Endothelial cell of umbilical vein (primary cell): ENCODE results near the gene EPX. TPM values are rescaled to one million over a fixed set of nuclear protein-coding genes. Genes with fewer than 3 reads are reported as not detected.

Experiments
- BruUV-seq: library from RNA; stranded (reverse); fragments of 400-500 nt; replicated peaks from 2 replicates; lab custom pipeline; 2021; lab: Mats Ljungman, UMichigan
- CTCF ChIA-PET: fragments of 300-600, 350-600 bp; sonication (Branson Sonifier 250); formaldehyde crosslinking; loops from one replicate; lab custom pipeline; 2021; ENCODE audit warnings: antibody characterized with exemption, inconsistent platforms; lab: Charles Lee
- POLR2A ChIA-PET: fragments of 300-600, 350-600 bp; sonication (Branson Sonifier 250); formaldehyde crosslinking; loops from one replicate; lab custom pipeline; 2021; ENCODE audit warnings: antibody characterized with exemption, inconsistent platforms; lab: Charles Lee
- DNase-seq: peaks from one replicate; pipeline ENCODE4 v3.0.0-alpha.2; 2011; ENCODE audit warnings: low read depth, low spot score
- FAIRE-seq: peaks from 2 replicates; lab custom pipeline; 2011; peaks lifted over from hg19 to GRCh38; lab: Jason Lieb, UNC
- H2AFZ ChIP-seq: 2 replicates; pipeline ENCODE4 v1.6.0; 2012; ENCODE audit warnings: low read depth, low read length, control low read depth, inconsistent platforms
- H3K27ac ChIP-seq: 2 replicates; pipeline ENCODE4 v1.5.1; 2011; ENCODE audit warnings: low read depth, mild to moderate bottlenecking, control low read depth, low read length, moderate library complexity; ENCODE audit not compliant: insufficient read depth
- H3K27me3 ChIP-seq, 2 experiments: 2 replicates each; pipeline versions ENCODE4 v1.6.0 to v1.6.1; 2011; ENCODE audit warnings: low read length in 2 of 2, mixed read lengths in 1 of 2; ENCODE audit not compliant: control insufficient read depth in 2 of 2, insufficient read depth in 2 of 2
- H3K36me3 ChIP-seq, 2 experiments: 2 replicates in 1 of 2; 3 replicates in 1 of 2; pipeline ENCODE4 v1.5.1; 2011; ENCODE audit warnings: low read length in 2 of 2, mild to moderate bottlenecking in 1 of 2, moderate library complexity in 1 of 2; ENCODE audit not compliant: control insufficient read depth in 2 of 2, insufficient read depth in 2 of 2; ENCODE audit errors: extremely low read depth in 1 of 2
- H3K4me1 ChIP-seq: 3 replicates; pipeline ENCODE4 v1.5.1; 2011; ENCODE audit warnings: mild to moderate bottlenecking, low read length; ENCODE audit not compliant: control insufficient read depth, insufficient read depth; ENCODE audit errors: extremely low read depth
- H3K4me2 ChIP-seq: 2 replicates; pipeline ENCODE4 v1.6.1; 2011; ENCODE audit warnings: low read length, control low read depth, mixed read lengths; ENCODE audit not compliant: insufficient read depth
- H3K4me3 ChIP-seq, 3 experiments: fragments of 200-600 bp in 1 of 3; sonication (generic), shearing (Covaris generic) in 1 of 3; replicated peaks in 1 of 3; 2 replicates each; pipeline ENCODE4 v1.5.1; 2011 to 2016; ENCODE audit warnings: control low read depth in 3 of 3, low read length in 3 of 3, mild to moderate bottlenecking in 2 of 3, inconsistent platforms in 1 of 3, low read depth in 1 of 3, moderate library complexity in 1 of 3; ENCODE audit not compliant: insufficient read depth in 1 of 3
- H3K79me2 ChIP-seq: 2 replicates; pipeline ENCODE4 v1.6.0; 2012; ENCODE audit warnings: low read length, inconsistent platforms; ENCODE audit not compliant: control insufficient read depth, insufficient read depth
- H3K9ac ChIP-seq: replicated peaks from 2 replicates; pipeline ENCODE3; 2011; ENCODE audit warnings: low read length, control low read depth; ENCODE audit not compliant: insufficient read depth; ENCODE audit errors: extremely low read depth
- H3K9me1 ChIP-seq: replicated peaks from 3 replicates; pipeline ENCODE4 v1.6.0; 2011; ENCODE audit warnings: mild to moderate bottlenecking, low read length; ENCODE audit not compliant: control insufficient read depth, insufficient read depth; ENCODE audit errors: extremely low read depth
- H3K9me3 ChIP-seq: replicated peaks from 2 replicates; pipeline ENCODE4 v1.5.1; 2012; ENCODE audit warnings: low read length, inconsistent platforms; ENCODE audit not compliant: control insufficient read depth, insufficient read depth
- H4K20me1 ChIP-seq: replicated peaks from 2 replicates; pipeline ENCODE3; 2011; ENCODE audit warnings: mild to moderate bottlenecking, low read length; ENCODE audit not compliant: control insufficient read depth, insufficient read depth; ENCODE audit errors: extremely low read depth
- CTCF ChIP-seq, 2 donors: IDR thresholded peaks; 1 replicate in 1 of 2; 2 replicates in 1 of 2; pipeline ENCODE4 v1.5.1; 2011; ENCODE audit warnings: low read length in 2 of 2, mild to moderate bottlenecking in 2 of 2, moderate library complexity in 2 of 2, control low read depth in 1 of 2, inconsistent platforms in 1 of 2, low read depth in 1 of 2; ENCODE audit not compliant: insufficient read depth in 1 of 2; ENCODE audit errors: extremely low read depth in 1 of 2
- EZH2 ChIP-seq: IDR thresholded peaks from 2 replicates; pipeline ENCODE4 v1.6.1; 2012; ENCODE audit warnings: borderline replicate concordance, low read depth, mild to moderate bottlenecking, moderate library complexity, low read length, inconsistent platforms; ENCODE audit not compliant: severe bottlenecking
- FOS ChIP-seq: IDR thresholded peaks from 2 replicates; pipeline ENCODE4 v1.6.1; 2011; ENCODE audit warnings: mild to moderate bottlenecking, low read length, moderate library complexity, borderline replicate concordance; ENCODE audit not compliant: insufficient read depth
- GATA2 ChIP-seq: IDR thresholded peaks from 2 replicates; pipeline ENCODE4 v1.7.0; 2011; ENCODE audit warnings: low read depth, mild to moderate bottlenecking, moderate library complexity, mixed read lengths, low read length; ENCODE audit not compliant: insufficient read length, insufficient read depth
- JUN ChIP-seq: IDR thresholded peaks from 2 replicates; pipeline ENCODE4 v1.6.1; 2011; ENCODE audit warnings: borderline replicate concordance, low read depth; ENCODE audit not compliant: insufficient read length, insufficient read depth
- MAX ChIP-seq: IDR thresholded peaks from 2 replicates; pipeline ENCODE4 v1.6.1; 2011; ENCODE audit not compliant: insufficient read depth, insufficient read length
- MYC ChIP-seq: IDR thresholded peaks from one replicate; pipeline ENCODE4 v1.6.1; 2011; ENCODE audit warnings: mild to moderate bottlenecking, low read depth, low read length
- POLR2A ChIP-seq: IDR thresholded peaks from 2 replicates; pipeline ENCODE4 v1.6.1; 2012; ENCODE audit warnings: low read depth, mild to moderate bottlenecking, control low read depth, low read length
- POLR2AphosphoS5 ChIP-seq: IDR thresholded peaks from 2 replicates; pipeline ENCODE4 v1.6.1; 2012; ENCODE audit warnings: low read depth, mild to moderate bottlenecking, control low read depth, low read length, moderate library complexity; ENCODE audit not compliant: insufficient read depth
- dilution Hi-C: fragments of 300-500 bp; cut with MboI; formaldehyde crosslinking; loops from one replicate; pipeline ENCODE4 v1.15.0; 2019; ENCODE audit warnings: low sequenced_read_pairs; ENCODE audit not compliant: extremely low pct_ligation_motif_present
- intact Hi-C: fragments of 100-400 bp; cut with micrococcal nuclease; formaldehyde crosslinking; loops from one replicate; pipeline ENCODE4 v1.10.0; 2022
- polyA plus RNA-seq, 4 experiments: library from polyadenylated mRNA; depleted of rRNA in 3 of 4; stranded (reverse) in 3 of 4; unstranded in 1 of 4; fragments of >200 nt; gene quantifications; 2 replicates each; pipeline versions ENCODE4 v1.2.1 to v1.2.3, GENCODE V29; 2011 to 2012; ENCODE audit warnings: missing spikeins in 1 of 4
- total RNA-seq: library from RNA; stranded (reverse); gene quantifications from 2 replicates; pipeline ENCODE4 v1.2.3, GENCODE V29; 2021

EPX gene
- total and polyA plus RNA-seq, 2 donors (not counting 3 experiments of a cell fraction or from before 2014, with no cell fraction given), result not detected

- intact Hi-C loops (no loop called here), dilution Hi-C loops (no loop called here)
- Histone ChIP-seq H3K9ac (no peak overlapping the region), H3K27ac (no peak overlapping the region), H3K36me3 (no peaks in the 10 kb centered on the region), H3K9me3 (no peaks in the 10 kb centered on the region), H4K20me1 (no peaks in the 10 kb centered on the region), H3K4me1 (no peaks in the 10 kb centered on the region), H3K79me2 (no peaks in the 10 kb centered on the region), H2AFZ (no peak overlapping the region), H3K4me2 (no peak overlapping the region), H3K27me3 (peaks cover 4 to 14% of the 10 kb centered on the region in 2 experiments), H3K9me1 (no peaks in the 10 kb centered on the region), H3K4me3 (no peak overlapping the region)
- DNase-seq, result no peak
- ChIA-PET CTCF (interaction anchor here (1.2 to 3.3 kb wide), 4 partner anchors 9 to 29 kb away, joined by 3 to 12 read pairs (median 4); partner anchors contain the start of gene LPO), POLR2A (no interaction called here)
- BruUV-seq, result no TSS peak
- no peak for FAIRE-seq
- TF ChIP-seq POLR2A, result no peak
- no peak for TF ChIP-seq JUN
- no peak for TF ChIP-seq EZH2
- TF ChIP-seq FOS, result no peak
- TF ChIP-seq GATA2, result no peak
- TF ChIP-seq POLR2AphosphoS5, result no peak
- TF ChIP-seq MAX, result no peak
- no peak for TF ChIP-seq CTCF (IDR thresholded peaks at IDR 0.05; ENCODE audit: extremely low read depth in 1 of 2, insufficient read depth in 1 of 2, low read depth in 1 of 2, low read length in 2 of 2)
- TF ChIP-seq MYC, result no peak
Measured at GRCh38 chr17:58229384-58229783, 36.9 kb downstream of the EPX start.
